H1 (cell line): ENCODE results near the gene ROGDI. TPM values are rescaled to one million over a fixed set of nuclear protein-coding genes. Genes with fewer than 3 reads are reported as not detected.

Experiments
- CTCF ChIA-PET: fragments of 300-600 bp; sonication (Branson Sonifier 250); formaldehyde crosslinking; loops from one replicate; lab custom pipeline; 2021; ENCODE audit not compliant: partially characterized antibody; lab: Charles Lee
- POLR2A ChIA-PET: fragments of 300-600 bp; sonication (Branson Sonifier 250); formaldehyde crosslinking; loops from one replicate; lab custom pipeline; 2021; ENCODE audit warnings: inconsistent platforms; ENCODE audit not compliant: partially characterized antibody; lab: Charles Lee
- DNase-seq, 2 experiments: peaks; one replicate each; pipeline versions ENCODE4 v3.0.0 to v3.0.0-alpha.2; 2010 to 2022; ENCODE audit warnings: low spot score in 2 of 2, low read depth in 1 of 2, mixed read lengths in 1 of 2
- FAIRE-seq: peaks from 2 replicates; lab custom pipeline; 2011; peaks lifted over from hg19 to GRCh38; lab: Jason Lieb, UNC
- H2AFZ ChIP-seq: 2 replicates; pipeline ENCODE4 v1.8.1; 2012; ENCODE audit warnings: low read length, inconsistent platforms
- H2AK5ac ChIP-seq: 2 replicates; pipeline ENCODE4 v1.6.1; 2013; ENCODE audit warnings: low read depth, low read length
- H2BK120ac ChIP-seq: replicated peaks from 2 replicates; pipeline ENCODE3; 2013; ENCODE audit warnings: low read depth, low read length, inconsistent platforms
- H2BK12ac ChIP-seq: 2 replicates; pipeline ENCODE4 v1.6.1; 2013; ENCODE audit warnings: low read depth, low read length
- H2BK15ac ChIP-seq: 2 replicates; pipeline ENCODE4 v1.6.1; 2013; ENCODE audit warnings: low read length
- H2BK20ac ChIP-seq: 2 replicates; pipeline ENCODE4 v1.6.1; 2013; ENCODE audit warnings: low read length
- H2BK5ac ChIP-seq: 2 replicates; pipeline ENCODE4 v1.6.1; 2013; ENCODE audit warnings: low read depth, low read length
- H3K14ac ChIP-seq: 2 replicates; pipeline ENCODE4 v1.6.1; 2013; ENCODE audit warnings: inconsistent platforms; ENCODE audit not compliant: insufficient read length
- H3K18ac ChIP-seq: 2 replicates; pipeline ENCODE4 v1.6.1; 2013; ENCODE audit warnings: low read length; ENCODE audit errors: extremely low read depth
- H3K23ac ChIP-seq: 2 replicates; pipeline ENCODE4 v1.6.1; 2013; ENCODE audit warnings: inconsistent platforms; ENCODE audit not compliant: insufficient read length
- H3K23me2 ChIP-seq: 2 replicates; pipeline ENCODE4 v1.6.1; 2013; ENCODE audit warnings: low read depth, low read length
- H3K27ac ChIP-seq: 2 replicates; pipeline ENCODE4 v1.6.1; 2011; ENCODE audit warnings: low read depth, low read length, inconsistent platforms
- H3K27me3 ChIP-seq, 4 experiments: replicated peaks in 1 of 4; 1 replicate in 1 of 4; 2 replicates in 3 of 4; pipeline versions ENCODE4 v1.6.1 to v1.8.1; 2011 to 2013; ENCODE audit warnings: low read length in 3 of 4, mild to moderate bottlenecking in 3 of 4, inconsistent platforms in 2 of 4, mixed read lengths in 2 of 4, moderate library complexity in 1 of 4; ENCODE audit not compliant: control insufficient read depth in 3 of 4, insufficient read depth in 3 of 4; ENCODE audit errors: extremely low read depth in 1 of 4
- H3K36me3 ChIP-seq, 4 experiments: 2 replicates each; pipeline versions ENCODE4 v1.6.1 to v1.8.1; 2011 to 2013; ENCODE audit warnings: mild to moderate bottlenecking in 4 of 4, low read length in 3 of 4, moderate library complexity in 2 of 4, control low read depth in 1 of 4, inconsistent platforms in 1 of 4; ENCODE audit not compliant: insufficient read depth in 4 of 4, control insufficient read depth in 2 of 4
- H3K4ac ChIP-seq: replicated peaks from 2 replicates; pipeline ENCODE3; 2013; ENCODE audit warnings: low read length, low read depth, mixed read lengths, inconsistent platforms; ENCODE audit not compliant: insufficient read length
- H3K4me1 ChIP-seq, 4 experiments: replicated peaks in 1 of 4; 1 replicate in 1 of 4; 2 replicates in 3 of 4; pipeline versions ENCODE4 v1.6.1 to v1.8.1; 2011 to 2013; ENCODE audit warnings: low read length in 3 of 4, inconsistent platforms in 2 of 4, mixed read lengths in 1 of 4; ENCODE audit not compliant: insufficient read depth in 4 of 4, control insufficient read depth in 3 of 4
- H3K4me2 ChIP-seq, 2 experiments: 2 replicates each; pipeline versions ENCODE4 v1.6.1 to v1.8.1; 2011 to 2013; ENCODE audit warnings: low read depth in 2 of 2, low read length in 2 of 2, control low read depth in 1 of 2, inconsistent platforms in 1 of 2, mild to moderate bottlenecking in 1 of 2; ENCODE audit not compliant: insufficient read depth in 1 of 2
- H3K4me3 ChIP-seq, 4 experiments: fragments of 200-600, 300-600 bp in 1 of 4; sonication (generic), shearing (Covaris generic), sonication (Bioruptor Twin) in 1 of 4; 2 replicates each; pipeline versions ENCODE4 v1.5.1 to v1.8.1; 2011 to 2016; ENCODE audit warnings: low read length in 4 of 4, low read depth in 3 of 4, control low read depth in 2 of 4, inconsistent platforms in 2 of 4, mild to moderate bottlenecking in 2 of 4, mixed read lengths in 1 of 4, moderate library complexity in 1 of 4; ENCODE audit not compliant: insufficient read depth in 2 of 4; ENCODE audit errors: extremely low read depth in 1 of 4
- H3K56ac ChIP-seq: replicated peaks from 2 replicates; pipeline ENCODE3; 2013; ENCODE audit warnings: low read depth, mild to moderate bottlenecking, mixed read lengths, low read length, inconsistent platforms; ENCODE audit not compliant: insufficient read length
- H3K79me1 ChIP-seq: 2 replicates; pipeline ENCODE4 v1.6.1; 2013; ENCODE audit warnings: low read depth, low read length, control low read depth
- H3K79me2 ChIP-seq, 2 experiments: 2 replicates each; pipeline versions ENCODE4 v1.6.1 to v1.8.1; 2012 to 2013; ENCODE audit warnings: low read length in 2 of 2, mild to moderate bottlenecking in 2 of 2, inconsistent platforms in 1 of 2; ENCODE audit not compliant: insufficient read depth in 2 of 2, control insufficient read depth in 1 of 2
- H3K9ac ChIP-seq, 4 experiments: replicated peaks in 1 of 4; 1 replicate in 1 of 4; 2 replicates in 3 of 4; pipeline versions ENCODE4 v1.6.1 to v1.8.1; 2011 to 2013; ENCODE audit warnings: low read depth in 3 of 4, low read length in 3 of 4, control low read depth in 2 of 4, mild to moderate bottlenecking in 2 of 4, moderate library complexity in 2 of 4, inconsistent platforms in 1 of 4; ENCODE audit errors: extremely low read depth in 1 of 4
- H3K9me3 ChIP-seq, 2 experiments: 2 replicates each; pipeline versions ENCODE4 v1.6.1 to v1.8.1; 2012 to 2013; ENCODE audit warnings: mild to moderate bottlenecking in 2 of 2, moderate library complexity in 2 of 2, control low read depth in 1 of 2, inconsistent platforms in 1 of 2, low read depth in 1 of 2, low read length in 1 of 2, mixed read lengths in 1 of 2; ENCODE audit not compliant: insufficient read depth in 2 of 2
- H4K20me1 ChIP-seq, 2 experiments: replicated peaks in 1 of 2; 2 replicates each; pipeline versions ENCODE3 to v1.8.1; 2011 to 2013; ENCODE audit warnings: inconsistent platforms in 2 of 2, low read length in 2 of 2, mild to moderate bottlenecking in 1 of 2; ENCODE audit not compliant: insufficient read depth in 2 of 2, control insufficient read depth in 1 of 2
- H4K5ac ChIP-seq: 2 replicates; pipeline ENCODE4 v1.6.1; 2013; ENCODE audit warnings: low read length, low read depth, mixed read lengths, inconsistent platforms; ENCODE audit not compliant: insufficient read length
- H4K8ac ChIP-seq: 2 replicates; pipeline ENCODE4 v1.8.0; 2013; ENCODE audit warnings: mild to moderate bottlenecking, moderate library complexity, low read length, inconsistent platforms; ENCODE audit not compliant: insufficient read depth; ENCODE audit errors: extremely low read depth
- H4K91ac ChIP-seq: replicated peaks from 2 replicates; pipeline ENCODE3; 2013; ENCODE audit warnings: low read length, mixed read lengths, inconsistent platforms; ENCODE audit not compliant: insufficient read length
- BCL11A ChIP-seq, 2 experiments: IDR thresholded peaks; one replicate each; pipeline ENCODE4 v1.6.1; 2011; ENCODE audit warnings: low read depth in 2 of 2, low read length in 2 of 2, mild to moderate bottlenecking in 2 of 2
- CBX5 ChIP-seq: fragments of 300-800, 300-1000 bp; sonication (generic); IDR thresholded peaks from 2 replicates; pipeline ENCODE4 v1.7.1; 2016; ENCODE audit warnings: antibody characterized with exemption, low read length, low read depth
- CBX8 ChIP-seq: fragments of 300-800, 300-1000 bp; sonication (generic); IDR thresholded peaks from 2 replicates; pipeline ENCODE4 v1.7.1; 2016; ENCODE audit warnings: low read depth, low read length, borderline replicate concordance
- EGR1 ChIP-seq: IDR thresholded peaks from 2 replicates; pipeline ENCODE4 v1.6.1; 2011; ENCODE audit warnings: low read depth, low read length, borderline replicate concordance
- GTF2F1 ChIP-seq: IDR thresholded peaks from 2 replicates; pipeline ENCODE4 v1.6.1; 2012; ENCODE audit warnings: low read depth, low read length, improper control_type of control experiment, borderline replicate concordance
- KDM5A ChIP-seq: fragments of 200-600 bp; IDR thresholded peaks from 2 replicates; pipeline ENCODE4 v1.7.1; 2012; ENCODE audit warnings: mild to moderate bottlenecking, low read length, inconsistent platforms, mixed read lengths
- MAFK ChIP-seq: IDR thresholded peaks from 2 replicates; pipeline ENCODE4 v1.6.1; 2012; ENCODE audit warnings: low read depth, mild to moderate bottlenecking, improper control_type of control experiment, low read length
- PHF8 ChIP-seq: fragments of 200-600 bp; sonication (generic); conservative IDR thresholded peaks from 2 replicates; pipeline ENCODE4 v1.7.1; 2012; ENCODE audit warnings: low read depth, mild to moderate bottlenecking, inconsistent platforms, low read length, moderate library complexity
- POLR2AphosphoS5 ChIP-seq: IDR thresholded peaks from 2 replicates; pipeline ENCODE4 v1.6.1; 2011; ENCODE audit warnings: low read depth, low read length
- RNF2 ChIP-seq: fragments of 200-900, 300-1000 bp; sonication (generic); IDR thresholded peaks from 2 replicates; pipeline ENCODE4 v1.7.1; 2016; ENCODE audit warnings: borderline replicate concordance, low read depth, mild to moderate bottlenecking, antibody characterized with exemption, low read length; ENCODE audit not compliant: poor library complexity, severe bottlenecking; ENCODE audit errors: missing control alignments
- SIRT6 ChIP-seq: IDR thresholded peaks from one replicate; pipeline ENCODE4 v1.7.1; 2012; ENCODE audit warnings: low read length, inconsistent platforms
- SP1 ChIP-seq: IDR thresholded peaks from 2 replicates; pipeline ENCODE4 v1.6.1; 2011; ENCODE audit warnings: low read depth, low read length
- TAF1 ChIP-seq: IDR thresholded peaks from 2 replicates; pipeline ENCODE4 v1.6.1; 2011; ENCODE audit warnings: mild to moderate bottlenecking, low read depth, low read length
- USF2 ChIP-seq: IDR thresholded peaks from 2 replicates; pipeline ENCODE4 v1.6.1; 2011; ENCODE audit warnings: low read length, improper control_type of control experiment
- WGBS, 2 experiments: shearing (Covaris generic) in 1 of 2; methylation state at CpG; one replicate each; pipeline versions ENCODE4 v1.1.6 to v1.1.7; 2013 to 2015; ENCODE audit warnings: low lambda C conversion rate in 2 of 2, mixed read lengths in 2 of 2, inconsistent platforms in 1 of 2, low coverage in 1 of 2, missing lambda C conversion rate in 1 of 2; ENCODE audit not compliant: insufficient replicate concordance in 2 of 2, insufficient coverage in 1 of 2, insufficient read length in 1 of 2; ENCODE audit errors: extremely low coverage in 1 of 2, missing lambda C conversion rate in 1 of 2; 5-methylcytosine and 5-hydroxymethylcytosine counted together
- polyA plus RNA-seq, 7 experiments: library from polyadenylated mRNA; depleted of rRNA in 3 of 7; stranded (reverse) in 5 of 7; unstranded in 2 of 7; fragments of >200 nt in 5 of 7; fragments of 200-250 nt in 2 of 7; gene quantifications; 1 replicate in 5 of 7; 2 replicates in 1 of 7; 4 replicates in 1 of 7; pipeline versions ENCODE4 v1.2.1 to v1.2.3, GENCODE V29; 2011 to 2013; ENCODE audit warnings: missing spikeins in 2 of 7, mixed read lengths in 2 of 7
- total RNA-seq: library from RNA; stranded (reverse); fragmentation: NEBNext Ultra II Directional; extraction: Animal tissue kit (Norgen Biotek cat#: 25700); gene quantifications from 2 replicates; pipeline ENCODE4 v1.2.1, GENCODE V29; 2021

ROGDI gene
- total and polyA plus RNA-seq, 2 of the 8 experiments (the other 6 are each of a cell fraction or from before 2014, with no cell fraction given): 27.4 to 68.4 TPM

- no peak overlapping the region for H3K18ac ChIP-seq
- no peaks in the 10 kb centered on the region for H3K27me3 ChIP-seq
- H2BK120ac ChIP-seq: no peak overlapping the region
- no peak overlapping the region for H4K8ac ChIP-seq
- H3K79me1 ChIP-seq: no peaks in the 10 kb centered on the region
- no peaks in the 10 kb centered on the region for H3K23me2 ChIP-seq
- no peak overlapping the region for H3K14ac ChIP-seq
- no peaks in the 10 kb centered on the region for H3K4me1 ChIP-seq
- no peak overlapping the region for H3K23ac ChIP-seq
- no peak overlapping the region for H3K4me2 ChIP-seq
- H3K79me2 ChIP-seq: no peaks in the 10 kb centered on the region
- H3K9ac ChIP-seq: no peak overlapping the region
- WGBS, 2 experiments: 87% methylated on average over 4 of the region's 4 CpGs; no CpG with 5 or more reads in 1 of the 2 experiments
- H4K91ac ChIP-seq: no peak overlapping the region
- no peak overlapping the region for H2AK5ac ChIP-seq
- POLR2A ChIA-PET: interaction anchor here (0.6 kb wide), 1 partner anchor 311 kb away, joined by 3 read pairs; no protein-coding TSS in a partner anchor
- H3K56ac ChIP-seq: no peak overlapping the region
- H2AFZ ChIP-seq: no peak overlapping the region
- H2BK12ac ChIP-seq: no peak overlapping the region
- H4K20me1 ChIP-seq: no peaks in the 10 kb centered on the region
- no peaks in the 10 kb centered on the region for H3K9me3 ChIP-seq
- no peak for FAIRE-seq
- no peak overlapping the region for H3K4me3 ChIP-seq
- no peak overlapping the region for H3K4ac ChIP-seq
- H3K27ac ChIP-seq: no peak overlapping the region
- no peak for DNase-seq
- H2BK20ac ChIP-seq: no peak overlapping the region
- H2BK5ac ChIP-seq: no peak overlapping the region
- CTCF ChIA-PET: no interaction called here
- H4K5ac ChIP-seq: no peak overlapping the region
- H2BK15ac ChIP-seq: no peak overlapping the region
- H3K36me3 ChIP-seq: no peaks in the 10 kb centered on the region
- TF ChIP-seq SIRT6 (no peak), EGR1 (no peak), PHF8 (no peak), SP1 (no peak), MAFK (no peak), BCL11A (IDR thresholded peaks at IDR 0.05; ENCODE audit: low read depth in 2 of 2, low read length in 2 of 2) (no peak), KDM5A (no peak), TAF1 (no peak), CBX8 (no peak), CBX5 (no peak), RNF2 (no peak), GTF2F1 (no peak), USF2 (no peak), POLR2AphosphoS5 (no peak)
Measured at GRCh38 chr16:4780235-4780634, 22.2 kb downstream of the ROGDI start.
